ENCODE measurements around the gene HS6ST3. TPM values are rescaled to one million over a fixed set of nuclear protein-coding genes. Genes with fewer than 3 reads are reported as not detected.

The HS6ST3 gene
- total and polyA plus RNA-seq, 2 donors (not counting 3 experiments of a cell fraction or from before 2014, with no cell fraction given): 0.03 to 0.15 TPM

- BruUV-seq (replicated peaks): no TSS peak
- Histone ChIP-seq H3K4me2 (ENCODE audit: insufficient read depth, low read length) (no peak overlapping the region), H3K4me3 (replicated peaks in 1 of 3; ENCODE audit: insufficient read depth in 1 of 3, low read depth in 1 of 3, low read length in 3 of 3) (no peak overlapping the region), H3K9ac (replicated peaks; ENCODE audit: extremely low read depth, insufficient read depth, low read length) (no peak overlapping the region), H3K79me2 (ENCODE audit: control insufficient read depth, insufficient read depth, low read length) (no peaks in the 10 kb centered on the region), H2AFZ (ENCODE audit: low read depth, low read length) (no peak overlapping the region), H3K9me1 (replicated peaks; ENCODE audit: control insufficient read depth, extremely low read depth, insufficient read depth, low read length) (no peaks in the 10 kb centered on the region), H3K27me3 (ENCODE audit: control insufficient read depth in 2 of 2, insufficient read depth in 2 of 2, low read length in 2 of 2) (no peaks in the 10 kb centered on the region), H3K27ac (ENCODE audit: insufficient read depth, low read depth, low read length) (no peak overlapping the region), H4K20me1 (replicated peaks; ENCODE audit: control insufficient read depth, extremely low read depth, insufficient read depth, low read length) (no peaks in the 10 kb centered on the region), H3K9me3 (replicated peaks; ENCODE audit: control insufficient read depth, insufficient read depth, low read length) (no peaks in the 10 kb centered on the region), H3K36me3 (ENCODE audit: control insufficient read depth in 2 of 2, extremely low read depth in 1 of 2, insufficient read depth in 2 of 2, low read length in 2 of 2) (no peaks in the 10 kb centered on the region), H3K4me1 (ENCODE audit: control insufficient read depth, extremely low read depth, insufficient read depth, low read length) (no peaks in the 10 kb centered on the region)
- POLR2A ChIA-PET: no interaction called here
- dilution Hi-C loops (cut with MboI; ENCODE audit: extremely low pct_ligation_motif_present, low sequenced_read_pairs): no loop called here
- CTCF ChIA-PET: no interaction called here
- TF ChIP-seq GATA2 (IDR thresholded peaks at IDR 0.05; ENCODE audit: insufficient read depth, insufficient read length, low read depth, low read length) (no peak), EZH2 (IDR thresholded peaks at IDR 0.05; ENCODE audit: borderline replicate concordance, low read depth, low read length, severe bottlenecking) (no peak), POLR2A (IDR thresholded peaks at IDR 0.05; ENCODE audit: low read depth, low read length) (no peak), JUN (IDR thresholded peaks at IDR 0.05; ENCODE audit: borderline replicate concordance, insufficient read depth, insufficient read length, low read depth) (no peak), FOS (IDR thresholded peaks at IDR 0.05; ENCODE audit: borderline replicate concordance, insufficient read depth, low read length) (no peak), MAX (IDR thresholded peaks at IDR 0.05; ENCODE audit: insufficient read depth, insufficient read length) (no peak)
- intact Hi-C loops (cut with micrococcal nuclease): no loop called here
- FAIRE-seq (no peak), DNase-seq (ENCODE audit: low read depth, low spot score) (no peak)
These were observed 790.5 kb downstream of the HS6ST3 start for GRCh38 chr13:96880419-96880818.

Small RNA genes lying within 50 kb of the gene (microRNA-seq; reads per million reads assigned to microRNA genes)
- gene MIR4501 (ENCODE audit: borderline number of aligned reads, borderline replicate concordance): not detected

Other genes with a start within 250 kb of the HS6ST3 start
- 25.1 and 25.7 TPM in 2 replicates for gene UGGT2, start 36.7 kb upstream of the HS6ST3 start, total RNA-seq
- 4.2 and 4.6 TPM in 2 replicates for gene UGGT2, start 36.7 kb upstream of the HS6ST3 start, polyA plus RNA-seq

All from endothelial cell of umbilical vein (primary cell).